ENCODE measurements around the gene SUMO3. TPM values are rescaled to one million over a fixed set of nuclear protein-coding genes. Genes with fewer than 3 reads are reported as not detected.

SUMO3 gene
- total and polyA plus RNA-seq, 2 of the 13 experiments (the other 11 are each of a cell fraction or from before 2014, with no cell fraction given), result 51.4 to 92.4 TPM

DNA sequence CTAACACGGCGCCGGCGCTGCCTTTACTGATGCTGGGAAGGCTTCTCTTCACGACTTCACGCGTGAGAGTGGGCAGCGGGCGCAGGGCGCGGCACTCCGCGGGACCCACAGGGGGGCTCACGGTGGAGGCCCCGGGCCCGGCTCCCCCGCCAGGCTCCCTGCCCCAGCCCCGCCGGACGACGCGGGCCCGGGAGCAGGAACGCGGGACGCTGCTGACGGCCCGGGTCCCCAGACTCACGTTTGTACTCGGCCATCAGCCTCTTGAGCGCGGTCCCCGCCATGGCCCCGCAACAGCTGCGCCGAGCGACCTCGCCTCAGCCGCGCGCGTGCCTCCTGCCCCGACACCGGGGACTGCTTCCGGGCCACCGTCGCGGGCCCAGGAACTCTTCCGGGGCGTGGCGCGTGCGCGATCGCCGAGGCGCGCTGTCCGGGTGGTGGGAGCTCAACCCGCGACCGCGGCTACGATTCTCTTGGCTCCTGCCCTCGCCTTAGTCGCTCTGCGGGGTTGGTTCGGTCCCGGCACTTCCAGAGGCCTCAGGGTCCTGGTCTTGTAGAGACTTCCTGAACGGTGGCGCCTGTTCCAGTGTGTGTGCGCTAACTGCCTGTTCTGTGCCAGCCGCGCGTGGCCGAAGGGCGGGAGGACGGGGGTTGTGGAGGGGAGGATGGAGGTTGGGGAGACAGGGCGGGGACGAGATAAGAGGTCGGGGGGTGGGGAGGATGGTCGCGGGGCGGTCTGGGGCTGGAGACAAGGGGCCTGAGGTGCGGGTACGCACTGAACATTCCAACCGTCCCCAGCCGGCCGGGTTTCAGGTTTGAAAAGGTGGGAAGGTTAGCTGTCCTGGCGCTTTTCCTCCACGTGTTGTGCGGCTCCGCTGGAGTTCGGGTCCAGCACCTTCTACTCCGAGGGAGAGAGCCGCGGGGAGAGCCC, 16.1 kb downstream of the SUMO3 start, which contains the start of gene UBE2G2 (continued):
- TF ChIP-seq, protein P1, sequence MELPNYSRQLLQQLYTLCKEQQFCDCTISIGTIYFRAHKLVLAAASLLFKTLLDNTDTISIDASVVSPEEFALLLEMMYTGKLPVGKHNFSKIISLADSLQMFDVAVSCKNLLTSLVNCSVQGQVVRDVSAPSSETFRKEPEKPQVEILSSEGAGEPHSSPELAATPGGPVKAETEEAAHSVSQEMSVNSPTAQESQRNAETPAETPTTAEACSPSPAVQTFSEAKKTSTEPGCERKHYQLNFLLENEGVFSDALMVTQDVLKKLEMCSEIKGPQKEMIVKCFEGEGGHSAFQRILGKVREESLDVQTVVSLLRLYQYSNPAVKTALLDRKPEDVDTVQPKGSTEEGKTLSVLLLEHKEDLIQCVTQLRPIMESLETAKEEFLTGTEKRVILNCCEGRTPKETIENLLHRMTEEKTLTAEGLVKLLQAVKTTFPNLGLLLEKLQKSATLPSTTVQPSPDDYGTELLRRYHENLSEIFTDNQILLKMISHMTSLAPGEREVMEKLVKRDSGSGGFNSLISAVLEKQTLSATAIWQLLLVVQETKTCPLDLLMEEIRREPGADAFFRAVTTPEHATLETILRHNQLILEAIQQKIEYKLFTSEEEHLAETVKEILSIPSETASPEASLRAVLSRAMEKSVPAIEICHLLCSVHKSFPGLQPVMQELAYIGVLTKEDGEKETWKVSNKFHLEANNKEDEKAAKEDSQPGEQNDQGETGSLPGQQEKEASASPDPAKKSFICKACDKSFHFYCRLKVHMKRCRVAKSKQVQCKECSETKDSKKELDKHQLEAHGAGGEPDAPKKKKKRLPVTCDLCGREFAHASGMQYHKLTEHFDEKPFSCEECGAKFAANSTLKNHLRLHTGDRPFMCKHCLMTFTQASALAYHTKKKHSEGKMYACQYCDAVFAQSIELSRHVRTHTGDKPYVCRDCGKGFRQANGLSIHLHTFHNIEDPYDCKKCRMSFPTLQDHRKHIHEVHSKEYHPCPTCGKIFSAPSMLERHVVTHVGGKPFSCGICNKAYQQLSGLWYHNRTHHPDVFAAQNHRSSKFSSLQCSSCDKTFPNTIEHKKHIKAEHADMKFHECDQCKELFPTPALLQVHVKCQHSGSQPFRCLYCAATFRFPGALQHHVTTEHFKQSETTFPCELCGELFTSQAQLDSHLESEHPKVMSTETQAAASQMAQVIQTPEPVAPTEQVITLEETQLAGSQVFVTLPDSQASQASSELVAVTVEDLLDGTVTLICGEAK (IDR thresholded peaks at IDR 0.05), result peak; percentile 69; the same call in 1 of the 2 replicates
- TF ChIP-seq, protein P1 (CRISPR knock-in tag; IDR thresholded peaks at IDR 0.05), result peak; percentile 65
- TF ChIP-seq SRF (IDR thresholded peaks at IDR 0.05; ENCODE audit: low read depth, low read length) (no peak), ARNTL (CRISPR knock-in tag; IDR thresholded peaks at IDR 0.05) (peak; percentile 53; the same call in 1 of the 2 replicates), ZNF337 (CRISPR knock-in tag; IDR thresholded peaks at IDR 0.05; ENCODE audit: borderline replicate concordance, low read depth) (no peak), KAT7 (CRISPR knock-in tag; IDR thresholded peaks at IDR 0.05; ENCODE audit: borderline replicate concordance) (peak; percentile 54; the same call in 1 of the 2 replicates), RBFOX2 (IDR thresholded peaks at IDR 0.05; ENCODE audit: low read depth, low read length) (peak; percentile 93), GFI1 (CRISPR knock-in tag; IDR thresholded peaks at IDR 0.05; ENCODE audit: borderline replicate concordance) (peak; percentile 77), ZFP36L1 (CRISPR knock-in tag; IDR thresholded peaks at IDR 0.05) (no peak; the same call in 1 of the 2 replicates), NFATC3 (CRISPR knock-in tag; IDR thresholded peaks at IDR 0.05) (no peak), RFXANK (CRISPR knock-in tag; IDR thresholded peaks at IDR 0.05) (peak; percentile 62; the same call in 1 of the 2 replicates)
- TF ChIP-seq, protein P2, sequence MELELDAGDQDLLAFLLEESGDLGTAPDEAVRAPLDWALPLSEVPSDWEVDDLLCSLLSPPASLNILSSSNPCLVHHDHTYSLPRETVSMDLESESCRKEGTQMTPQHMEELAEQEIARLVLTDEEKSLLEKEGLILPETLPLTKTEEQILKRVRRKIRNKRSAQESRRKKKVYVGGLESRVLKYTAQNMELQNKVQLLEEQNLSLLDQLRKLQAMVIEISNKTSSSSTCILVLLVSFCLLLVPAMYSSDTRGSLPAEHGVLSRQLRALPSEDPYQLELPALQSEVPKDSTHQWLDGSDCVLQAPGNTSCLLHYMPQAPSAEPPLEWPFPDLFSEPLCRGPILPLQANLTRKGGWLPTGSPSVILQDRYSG (CRISPR knock-in tag; IDR thresholded peaks at IDR 0.05), result peak; percentile 61; the same call in 1 of the 2 replicates
- TF ChIP-seq, protein P3, sequence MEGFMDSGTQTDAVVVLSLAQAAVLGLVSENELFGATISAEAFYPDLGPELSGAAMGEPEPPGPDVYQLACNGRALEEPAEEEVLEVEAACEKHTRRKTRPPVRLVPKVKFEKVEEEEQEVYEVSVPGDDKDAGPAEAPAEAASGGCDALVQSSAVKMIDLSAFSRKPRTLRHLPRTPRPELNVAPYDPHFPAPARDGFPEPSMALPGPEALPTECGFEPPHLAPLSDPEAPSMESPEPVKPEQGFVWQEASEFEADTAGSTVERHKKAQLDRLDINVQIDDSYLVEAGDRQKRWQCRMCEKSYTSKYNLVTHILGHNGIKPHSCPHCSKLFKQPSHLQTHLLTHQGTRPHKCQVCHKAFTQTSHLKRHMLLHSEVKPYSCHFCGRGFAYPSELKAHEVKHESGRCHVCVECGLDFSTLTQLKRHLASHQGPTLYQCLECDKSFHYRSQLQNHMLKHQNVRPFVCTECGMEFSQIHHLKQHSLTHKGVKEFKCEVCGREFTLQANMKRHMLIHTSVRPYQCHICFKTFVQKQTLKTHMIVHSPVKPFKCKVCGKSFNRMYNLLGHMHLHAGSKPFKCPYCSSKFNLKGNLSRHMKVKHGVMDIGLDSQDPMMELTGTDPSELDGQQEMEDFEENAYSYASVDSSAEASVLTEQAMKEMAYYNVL (CRISPR knock-in tag; IDR thresholded peaks at IDR 0.05; ENCODE audit: borderline replicate concordance), result peak; percentile 11; the same call in 1 of the 2 replicates
- TF ChIP-seq, protein P4, sequence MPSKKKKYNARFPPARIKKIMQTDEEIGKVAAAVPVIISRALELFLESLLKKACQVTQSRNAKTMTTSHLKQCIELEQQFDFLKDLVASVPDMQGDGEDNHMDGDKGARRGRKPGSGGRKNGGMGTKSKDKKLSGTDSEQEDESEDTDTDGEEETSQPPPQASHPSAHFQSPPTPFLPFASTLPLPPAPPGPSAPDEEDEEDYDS (CRISPR knock-in tag; IDR thresholded peaks at IDR 0.05), result 0 out of 2 replicates have a peak, but pooled peaks have one; percentile 21
- TF ChIP-seq, protein P5, sequence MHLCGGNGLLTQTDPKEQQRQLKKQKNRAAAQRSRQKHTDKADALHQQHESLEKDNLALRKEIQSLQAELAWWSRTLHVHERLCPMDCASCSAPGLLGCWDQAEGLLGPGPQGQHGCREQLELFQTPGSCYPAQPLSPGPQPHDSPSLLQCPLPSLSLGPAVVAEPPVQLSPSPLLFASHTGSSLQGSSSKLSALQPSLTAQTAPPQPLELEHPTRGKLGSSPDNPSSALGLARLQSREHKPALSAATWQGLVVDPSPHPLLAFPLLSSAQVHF (CRISPR knock-in tag; IDR thresholded peaks at IDR 0.05), result peak; percentile 35; the same call in 1 of the 2 replicates
